ENCODE results near the gene BAZ1B.

Gene BAZ1B

DNA sequence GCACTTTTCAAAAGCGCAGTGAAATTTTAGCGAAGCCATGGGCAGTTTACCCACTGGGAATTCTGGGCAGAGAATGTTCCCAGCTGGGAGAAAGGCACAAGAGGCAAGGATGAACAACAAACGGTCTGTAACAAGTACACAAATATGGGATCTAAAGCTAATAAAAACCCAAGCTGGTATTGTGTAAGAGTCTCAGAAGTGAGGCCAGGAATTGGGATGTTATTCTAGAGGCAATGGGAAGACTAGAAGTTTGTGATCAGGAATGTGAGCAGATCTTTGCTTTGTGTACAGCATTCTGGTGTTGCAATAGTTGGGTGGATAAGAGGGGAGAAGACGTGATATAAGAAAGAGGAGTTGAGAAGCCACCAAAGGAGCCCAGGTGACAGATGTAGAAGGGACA is 73.5 kb downstream of the BAZ1B start:
- TF ChIP-seq, protein P1, sequence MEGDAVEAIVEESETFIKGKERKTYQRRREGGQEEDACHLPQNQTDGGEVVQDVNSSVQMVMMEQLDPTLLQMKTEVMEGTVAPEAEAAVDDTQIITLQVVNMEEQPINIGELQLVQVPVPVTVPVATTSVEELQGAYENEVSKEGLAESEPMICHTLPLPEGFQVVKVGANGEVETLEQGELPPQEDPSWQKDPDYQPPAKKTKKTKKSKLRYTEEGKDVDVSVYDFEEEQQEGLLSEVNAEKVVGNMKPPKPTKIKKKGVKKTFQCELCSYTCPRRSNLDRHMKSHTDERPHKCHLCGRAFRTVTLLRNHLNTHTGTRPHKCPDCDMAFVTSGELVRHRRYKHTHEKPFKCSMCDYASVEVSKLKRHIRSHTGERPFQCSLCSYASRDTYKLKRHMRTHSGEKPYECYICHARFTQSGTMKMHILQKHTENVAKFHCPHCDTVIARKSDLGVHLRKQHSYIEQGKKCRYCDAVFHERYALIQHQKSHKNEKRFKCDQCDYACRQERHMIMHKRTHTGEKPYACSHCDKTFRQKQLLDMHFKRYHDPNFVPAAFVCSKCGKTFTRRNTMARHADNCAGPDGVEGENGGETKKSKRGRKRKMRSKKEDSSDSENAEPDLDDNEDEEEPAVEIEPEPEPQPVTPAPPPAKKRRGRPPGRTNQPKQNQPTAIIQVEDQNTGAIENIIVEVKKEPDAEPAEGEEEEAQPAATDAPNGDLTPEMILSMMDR (IDR thresholded peaks at IDR 0.05), result no peak
- no peak for TF ChIP-seq ZFX (IDR thresholded peaks at IDR 0.05; ENCODE audit: borderline replicate concordance)
- no peak overlapping the region for H3K27ac ChIP-seq

DNA sequence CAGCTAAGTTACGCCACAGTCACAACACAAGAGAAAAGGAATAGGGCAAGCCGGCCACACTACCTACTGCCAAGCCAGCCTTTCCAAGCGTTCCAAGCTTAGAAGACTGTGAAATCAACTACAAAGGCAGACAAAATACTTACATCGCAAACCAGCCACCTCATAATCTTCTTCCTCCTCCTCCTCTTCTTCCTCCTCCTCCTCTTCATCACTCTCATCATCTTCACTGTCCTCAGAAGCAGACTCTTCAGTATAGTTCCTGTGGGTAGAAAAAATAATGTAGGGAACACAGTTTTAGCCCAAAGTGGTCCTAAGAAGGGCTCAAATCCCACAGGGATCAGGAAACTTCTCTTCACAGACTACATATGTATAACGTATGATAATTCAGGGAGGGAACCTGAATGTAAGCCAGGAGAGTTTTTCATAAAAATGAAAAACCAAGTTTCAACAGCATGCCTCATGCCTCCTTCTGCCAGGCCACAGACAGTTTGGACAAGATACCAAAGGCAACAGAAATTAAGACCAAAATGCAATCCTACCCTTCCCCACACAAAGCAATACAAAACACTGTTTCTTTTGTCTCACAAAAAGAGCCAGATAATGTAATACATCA is 74.9 kb downstream of the BAZ1B start:
- TF ChIP-seq, protein P1 (IDR thresholded peaks at IDR 0.05), result no peak
- no peak for TF ChIP-seq ZFX (IDR thresholded peaks at IDR 0.05; ENCODE audit: borderline replicate concordance)
- H3K27ac ChIP-seq, result no peak overlapping the region

DNA sequence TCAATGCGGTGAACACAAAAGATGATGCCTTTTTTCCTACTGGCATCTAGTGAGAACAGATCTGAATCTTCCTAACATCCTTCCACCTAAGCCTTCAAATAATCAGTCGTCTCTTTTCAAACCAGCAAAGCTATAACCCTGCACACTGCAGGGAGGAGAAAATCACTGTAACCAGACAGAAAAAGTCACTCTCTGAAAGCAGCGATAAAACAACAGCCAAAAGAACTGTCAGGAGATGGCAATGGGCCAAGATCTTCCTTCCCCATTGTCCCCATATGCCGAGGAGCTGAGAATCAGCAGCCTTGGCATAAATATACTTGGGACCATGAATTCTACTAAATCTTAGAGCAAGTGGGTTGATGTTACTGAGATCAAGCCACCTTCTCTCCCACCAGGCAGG is 75.4 kb downstream of the BAZ1B start:
- no peak overlapping the region for H3K27ac ChIP-seq
- TF ChIP-seq ZFX (IDR thresholded peaks at IDR 0.05; ENCODE audit: borderline replicate concordance), result no peak
- TF ChIP-seq, protein P1 (IDR thresholded peaks at IDR 0.05), result no peak

DNA sequence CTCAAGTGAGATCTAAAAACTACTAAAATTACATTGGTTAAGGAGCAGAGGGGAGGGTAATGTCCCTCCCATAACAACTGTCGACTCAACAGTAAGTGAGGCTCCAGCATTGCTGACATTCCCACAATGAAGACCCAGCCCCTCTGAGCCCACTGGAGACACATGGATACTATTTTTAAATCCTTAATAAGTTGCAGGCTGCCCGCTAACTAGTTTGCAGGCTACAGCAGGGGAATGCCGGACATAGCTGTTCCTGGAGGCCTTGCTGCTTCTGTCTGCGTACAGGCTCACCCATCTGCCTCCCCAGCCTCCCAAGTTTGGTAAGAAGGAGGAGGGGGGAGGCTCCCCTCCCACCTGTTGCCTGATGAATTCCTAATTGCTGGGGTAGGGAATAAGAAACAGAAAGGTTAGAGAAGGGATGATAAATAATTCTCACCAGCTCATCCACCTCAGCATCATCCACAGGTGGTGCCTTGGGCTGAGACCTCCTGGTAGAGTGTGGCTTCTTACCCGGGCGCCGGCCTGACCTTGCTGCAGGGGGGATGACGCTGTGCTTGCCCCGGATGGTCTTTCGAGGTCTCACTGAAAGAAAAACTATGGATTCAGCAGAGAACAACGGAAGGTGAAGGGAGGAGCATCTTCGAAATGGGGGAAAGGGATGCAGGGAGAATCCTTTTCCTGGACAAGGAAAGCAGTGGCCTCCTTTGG is 78.4 kb downstream of the BAZ1B start:
- TF ChIP-seq, protein P1 (IDR thresholded peaks at IDR 0.05), result no peak
- TF ChIP-seq ZFX (IDR thresholded peaks at IDR 0.05; ENCODE audit: borderline replicate concordance), result no peak

DNA sequence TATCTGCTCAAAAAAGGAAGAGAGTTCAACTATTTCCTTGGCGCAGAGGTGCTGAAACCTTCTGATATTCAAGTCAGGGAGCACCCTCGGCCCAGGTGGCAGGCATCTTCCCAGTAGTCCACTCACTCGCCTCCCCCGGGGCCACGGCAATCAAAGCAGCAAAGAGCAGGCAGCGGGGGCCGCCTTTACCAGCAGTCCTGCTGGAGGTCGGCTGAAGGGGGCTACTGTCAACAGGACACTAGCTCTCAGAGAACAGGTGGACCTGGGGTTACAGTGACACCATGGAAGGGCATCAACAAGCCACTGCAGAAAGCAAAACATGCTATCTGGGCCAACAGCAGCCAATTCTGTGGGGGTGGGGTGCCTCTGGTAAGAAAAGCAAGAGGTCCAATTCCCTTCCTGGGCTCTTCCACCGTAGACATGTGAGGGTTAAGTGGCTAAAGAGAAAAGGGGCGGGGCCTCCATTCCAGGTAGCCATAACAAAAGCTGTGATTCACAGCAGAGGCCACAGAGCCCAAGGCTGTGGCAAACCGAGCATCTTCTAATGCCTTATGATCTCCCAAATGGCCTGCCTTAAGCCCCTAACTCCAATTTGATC is 79.1 kb downstream of the BAZ1B start:
- no peak overlapping the region for H3K27ac ChIP-seq
- no peak for TF ChIP-seq ZFX (IDR thresholded peaks at IDR 0.05; ENCODE audit: borderline replicate concordance)
- TF ChIP-seq, protein P1 (IDR thresholded peaks at IDR 0.05), result no peak

More for the DNA sequence above, 78.4 kb downstream of the BAZ1B start:
- no peak overlapping the region for H3K27ac ChIP-seq

DNA sequence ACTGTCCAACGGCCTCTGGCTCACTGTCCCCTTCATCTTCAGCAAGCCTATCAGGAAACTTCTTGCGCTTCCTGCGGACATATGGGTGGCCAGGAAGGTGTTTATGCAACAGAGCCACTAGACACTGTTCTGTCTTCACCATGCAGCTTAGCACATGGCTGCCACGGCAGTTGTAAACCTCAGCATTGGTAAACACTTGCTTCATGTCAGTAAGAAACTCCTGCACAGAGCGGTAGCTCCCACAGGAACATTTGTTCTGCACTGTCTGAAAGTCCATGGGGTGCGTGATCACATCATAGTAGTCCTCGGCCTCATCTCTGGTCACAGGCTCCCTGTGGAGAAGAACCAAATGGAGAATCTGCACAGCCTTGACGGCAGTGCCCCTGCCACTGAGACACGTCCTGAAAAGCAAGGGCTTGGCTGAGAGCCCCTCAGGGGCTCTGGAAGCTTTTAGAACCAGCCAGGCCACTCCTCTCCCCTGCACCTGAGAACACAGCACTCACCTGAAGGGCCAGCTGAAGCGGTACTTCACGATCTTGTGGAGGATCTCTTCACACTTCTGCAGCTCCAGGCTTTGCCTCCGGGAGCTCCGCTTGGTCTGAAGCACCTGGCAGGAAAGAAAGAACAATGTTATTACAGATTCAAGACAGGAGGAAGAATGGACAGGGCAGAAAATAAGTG is 79.7 kb downstream of the BAZ1B start:
- no peak overlapping the region for H3K27ac ChIP-seq
- TF ChIP-seq ZFX (IDR thresholded peaks at IDR 0.05; ENCODE audit: borderline replicate concordance), result no peak
- TF ChIP-seq, protein P1 (IDR thresholded peaks at IDR 0.05), result no peak
